Mucosa of rectum (tissue), 2 donors: Measurements from ENCODE around the gene MAJIN.
A peak's percentile ranks its signal among the peaks of the same experiment; 100 is the strongest.

ENCODE experiments used
- H3K27ac ChIP-seq, 2 donors: one replicate each; pipeline ENCODE4 v1.7.0; 2013; ENCODE audit warnings: inconsistent platforms in 2 of 2, low read depth in 2 of 2, low read length in 2 of 2
- H3K27me3 ChIP-seq, 2 donors: one replicate each; pipeline ENCODE4 v1.7.0; 2013; ENCODE audit warnings: low read length in 2 of 2; ENCODE audit not compliant: control insufficient read depth in 2 of 2, insufficient read depth in 2 of 2
- H3K36me3 ChIP-seq, 2 donors: one replicate each; pipeline ENCODE4 v1.7.0; 2013; ENCODE audit warnings: low read length in 2 of 2; ENCODE audit not compliant: control insufficient read depth in 2 of 2, insufficient read depth in 2 of 2
- H3K4me1 ChIP-seq, 2 donors: one replicate each; pipeline ENCODE4 v1.7.0; 2013; ENCODE audit warnings: low read length in 2 of 2, mild to moderate bottlenecking in 1 of 2; ENCODE audit not compliant: control insufficient read depth in 2 of 2, insufficient read depth in 2 of 2
- H3K4me3 ChIP-seq, 2 donors: one replicate each; pipeline ENCODE4 v1.7.0; 2013; ENCODE audit warnings: low read length in 2 of 2
- H3K9ac ChIP-seq, 2 donors: one replicate each; pipeline ENCODE4 v1.7.0; 2013; ENCODE audit warnings: low read length in 2 of 2, low read depth in 1 of 2, mild to moderate bottlenecking in 1 of 2
- H3K9me3 ChIP-seq, 2 donors: one replicate each; pipeline ENCODE4 v1.7.0; 2013; ENCODE audit warnings: low read length in 2 of 2; ENCODE audit not compliant: control insufficient read depth in 2 of 2
- donor health status: healthy.
- donor health status: Normal muscosa, but diverticular disease.

Gene MAJIN

DNA sequence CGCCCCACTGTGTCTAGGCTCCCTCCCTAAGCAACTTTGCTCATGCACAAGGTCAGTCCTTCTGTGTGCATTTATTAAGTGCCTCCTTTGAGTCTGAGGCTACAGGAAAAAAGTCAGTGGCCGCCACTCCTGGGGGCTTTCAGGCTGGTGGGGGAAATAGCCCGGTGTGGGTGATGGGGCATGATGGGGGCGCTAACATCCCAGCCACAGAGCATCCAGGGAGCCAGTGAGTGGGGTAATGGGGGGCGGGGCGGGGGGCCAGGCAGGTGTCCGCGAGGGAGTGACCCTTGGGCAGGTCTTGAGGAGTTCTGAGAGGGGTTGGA lies 83.5 kb downstream of the MAJIN start:
- peak overlapping the region; percentile 95 to 99 for H3K27ac ChIP-seq
- peaks cover 19 to 21% of the 10 kb centered on the region in 2 donors for H3K36me3 ChIP-seq
- no peaks in the 10 kb centered on the region for H3K9me3 ChIP-seq
- peaks cover 21 to 39% of the 10 kb centered on the region in 2 donors for H3K4me1 ChIP-seq
- no peaks in the 10 kb centered on the region for H3K27me3 ChIP-seq
- H3K4me3 ChIP-seq, result peak overlapping the region; percentile 42 to 60
- H3K9ac ChIP-seq, result peak overlapping the region; percentile 36 to 98
